Effector memory CD4-positive, alpha-beta T cell (primary cell): ENCODE data around the gene RNF181.
A peak's percentile ranks its signal among the peaks of the same experiment; 100 is the strongest.
"Not testable (repeated sequence)": the region's sequence is repeated elsewhere in the genome, so short reads cannot be mapped to it uniquely, and the experiment has no call there.

Experiments used
- DNase-seq, 3 donors: peaks; one replicate each; pipeline ENCODE4 v3.0.0-alpha.2; 2020
- H3K27ac ChIP-seq: 2 replicates; pipeline ENCODE4 v1.7.0; 2013; ENCODE audit warnings: mild to moderate bottlenecking, low read length, moderate library complexity; ENCODE audit not compliant: insufficient read depth, poor library complexity, severe bottlenecking
- H3K27me3 ChIP-seq: replicated peaks from 2 replicates; pipeline ENCODE4 v1.7.0; 2013; ENCODE audit warnings: mild to moderate bottlenecking, low read length; ENCODE audit not compliant: insufficient read depth, control insufficient read depth, poor library complexity, severe bottlenecking
- H3K36me3 ChIP-seq: 2 replicates; pipeline ENCODE4 v1.7.0; 2013; ENCODE audit warnings: mild to moderate bottlenecking, low read length, moderate library complexity; ENCODE audit not compliant: control insufficient read depth, insufficient read depth
- H3K4me1 ChIP-seq: 2 replicates; pipeline ENCODE4 v1.7.0; 2013; ENCODE audit warnings: low read length, mild to moderate bottlenecking; ENCODE audit not compliant: control insufficient read depth, insufficient read depth, poor library complexity, severe bottlenecking
- H3K4me3 ChIP-seq: 2 replicates; pipeline ENCODE4 v1.7.0; 2013; ENCODE audit warnings: low read length, low read depth, mild to moderate bottlenecking; ENCODE audit not compliant: insufficient read depth, poor library complexity, severe bottlenecking
- H3K9me3 ChIP-seq: 2 replicates; pipeline ENCODE4 v1.7.0; 2013; ENCODE audit warnings: mild to moderate bottlenecking, low read length, moderate library complexity; ENCODE audit not compliant: control insufficient read depth

RNF181 gene

GRCh38 chr2:85553184-85553583 lies 42.4 kb upstream of the RNF181 start:
- Histone ChIP-seq H3K27ac (no peak overlapping the region), H3K4me3 (no peak overlapping the region), H3K36me3 (peaks cover 65% of the 10 kb centered on the region), H3K27me3 (no peaks in the 10 kb centered on the region), H3K4me1 (no peaks in the 10 kb centered on the region), H3K9me3 (no peaks in the 10 kb centered on the region)
- no peak for DNase-seq

- Histone ChIP-seq H3K4me3 (no peak overlapping the region), H3K36me3 (peaks cover 62% of the 10 kb centered on the region), H3K4me1 (peaks cover 3% of the 10 kb centered on the region), H3K9me3 (no peaks in the 10 kb centered on the region), H3K27ac (no peak overlapping the region), H3K27me3 (no peaks in the 10 kb centered on the region)
- DNase-seq, result no peak
These were observed 40.4 kb upstream of the RNF181 start for GRCh38 chr2:85554980-85555612.

GRCh38 chr2:85557130-85557529 lies 38.4 kb upstream of the RNF181 start:
- no peaks in the 10 kb centered on the region for H3K9me3 ChIP-seq
- H3K27me3 ChIP-seq, result no peaks in the 10 kb centered on the region
- no peak for DNase-seq
- no peak overlapping the region for H3K4me3 ChIP-seq
- H3K27ac ChIP-seq, result no peak overlapping the region
- H3K4me1 ChIP-seq, result peaks cover 10% of the 10 kb centered on the region
- H3K36me3 ChIP-seq, result peaks cover 44% of the 10 kb centered on the region

GRCh38 chr2:85558160-85558559 lies 37.4 kb upstream of the RNF181 start:
- Histone ChIP-seq H3K4me3 (no peak overlapping the region), H3K4me1 (peaks cover 10% of the 10 kb centered on the region), H3K27ac (no peak overlapping the region), H3K9me3 (no peaks in the 10 kb centered on the region), H3K36me3 (peaks cover 38% of the 10 kb centered on the region), H3K27me3 (no peaks in the 10 kb centered on the region)
- DNase-seq, result no peak

- H3K4me1 ChIP-seq, H3K9me3 ChIP-seq, DNase-seq, H3K27me3 ChIP-seq: not testable (repeated sequence)
- Histone ChIP-seq H3K27ac (peak overlapping the region; percentile 79), H3K36me3 (peaks cover 17% of the 10 kb centered on the region), H3K4me3 (peak overlapping the region; percentile 90)
These were observed 35.2 kb upstream of the RNF181 start for GRCh38 chr2:85560403-85560726.

- Histone ChIP-seq H3K4me3 (peak overlapping the region; percentile 90), H3K9me3 (no peaks in the 10 kb centered on the region), H3K4me1 (peaks cover 10% of the 10 kb centered on the region), H3K27me3 (no peaks in the 10 kb centered on the region), H3K36me3 (peaks cover 12% of the 10 kb centered on the region), H3K27ac (peak overlapping the region; percentile 79)
- no peak for DNase-seq
These were observed 34.7 kb upstream of the RNF181 start for GRCh38 chr2:85560812-85561279.

- Histone ChIP-seq H3K4me3 (peak within 1 kb of the TSS; percentile 90), H3K27me3 (no peaks in the 10 kb centered on the region), H3K9me3 (no peaks in the 10 kb centered on the region), H3K27ac (peak within 1 kb of the TSS; percentile 79), H3K36me3 (peaks cover 10% of the 10 kb centered on the region), H3K4me1 (peaks cover 10% of the 10 kb centered on the region)
- peak; percentile 87 to 92 (median 91) for DNase-seq
These were observed 34.0 kb upstream of the RNF181 start, which contains the start of gene GGCX for GRCh38 chr2:85561280-85562212. Gene GGCX (minus strand): TSS chr2:85561493. CDS start chr2:85561428, 65 bp downstream.

- Histone ChIP-seq H3K36me3 (no peaks in the 10 kb centered on the region), H3K9me3 (no peaks in the 10 kb centered on the region), H3K27me3 (no peaks in the 10 kb centered on the region), H3K4me3 (no peak overlapping the region), H3K27ac (no peak overlapping the region), H3K4me1 (peaks cover 10% of the 10 kb centered on the region)
- DNase-seq, result no peak
These were observed 31.4 kb upstream of the RNF181 start for GRCh38 chr2:85564144-85564563.

GRCh38 chr2:85566265-85566664 lies 29.3 kb upstream of the RNF181 start:
- no peaks in the 10 kb centered on the region for H3K9me3 ChIP-seq
- DNase-seq, result no peak
- no peak overlapping the region for H3K4me3 ChIP-seq

GRCh38 chr2:85575739-85576138 lies 19.8 kb upstream of the RNF181 start:
- Histone ChIP-seq H3K4me3 (no peak overlapping the region), H3K27ac (no peak overlapping the region), H3K36me3 (no peaks in the 10 kb centered on the region), H3K4me1 (peaks cover 20% of the 10 kb centered on the region), H3K27me3 (no peaks in the 10 kb centered on the region), H3K9me3 (no peaks in the 10 kb centered on the region)
- no peak for DNase-seq

More at GRCh38 chr2:85566265-85566664, 29.3 kb upstream of the RNF181 start:
- no peaks in the 10 kb centered on the region for H3K36me3 ChIP-seq
- no peaks in the 10 kb centered on the region for H3K4me1 ChIP-seq
- no peaks in the 10 kb centered on the region for H3K27me3 ChIP-seq
- no peak overlapping the region for H3K27ac ChIP-seq
